GM12878 (cell line): ENCODE results near the gene TECR. TPM values are rescaled to one million over a fixed set of nuclear protein-coding genes. Genes with fewer than 3 reads are reported as not detected.

Experiments
- BHLHE40 ChIP-seq, 2 experiments: fragments of 450-650 bp in 1 of 2; IDR thresholded peaks; 2 replicates each; pipeline ENCODE4 v1.6.1; 2011 to 2017; ENCODE audit warnings: low read depth in 2 of 2, borderline replicate concordance in 1 of 2, improper control_type of control experiment in 1 of 2, low read length in 1 of 2, mild to moderate bottlenecking in 1 of 2
- EED ChIP-seq: sonication (generic); IDR thresholded peaks from 2 replicates; pipeline ENCODE4 v1.6.1; 2016; ENCODE audit warnings: antibody characterized with exemption, low read depth
- ETV6 ChIP-seq, 2 experiments: fragments of 450-650 bp in 1 of 2; IDR thresholded peaks in 1 of 2; conservative IDR thresholded peaks in 1 of 2; 2 replicates each; pipeline ENCODE4 v1.6.1; 2014; ENCODE audit warnings: antibody characterized with exemption in 1 of 2, borderline replicate concordance in 1 of 2, low read depth in 1 of 2, mild to moderate bottlenecking in 1 of 2, moderate library complexity in 1 of 2
- EZH2 ChIP-seq: IDR thresholded peaks from 2 replicates; pipeline ENCODE4 v1.6.1; 2012; ENCODE audit warnings: low read depth, mild to moderate bottlenecking, control low read depth, inconsistent platforms, low read length, borderline replicate concordance; ENCODE audit not compliant: control insufficient read depth
- FOS ChIP-seq: IDR thresholded peaks from 3 replicates; pipeline ENCODE4 v1.6.1; 2011; ENCODE audit warnings: borderline replicate concordance; ENCODE audit not compliant: insufficient read length; ENCODE audit errors: extremely low read depth
- HDGF ChIP-seq: fragments of 450-650 bp; IDR thresholded peaks from 2 replicates; pipeline ENCODE4 v1.6.1; 2016; ENCODE audit warnings: antibody characterized with exemption
- JUND ChIP-seq: IDR thresholded peaks from 2 replicates; pipeline ENCODE4 v1.6.1; 2012; ENCODE audit warnings: low read depth, mild to moderate bottlenecking, low read length, improper control_type of control experiment, moderate library complexity
- KLF5 ChIP-seq: fragments of 450-650 bp; IDR thresholded peaks from 2 replicates; pipeline ENCODE4 v1.6.1; 2014; ENCODE audit warnings: mild to moderate bottlenecking; ENCODE audit not compliant: partially characterized antibody
- POLR2AphosphoS5 ChIP-seq: IDR thresholded peaks from 2 replicates; pipeline ENCODE4 v1.6.1; 2011; ENCODE audit warnings: mild to moderate bottlenecking, low read length, inconsistent platforms
- RAD51 ChIP-seq: fragments of 450-650 bp; IDR thresholded peaks from 2 replicates; pipeline ENCODE4 v1.6.1; 2016; ENCODE audit warnings: moderate library complexity, mild to moderate bottlenecking, inconsistent platforms
- RB1 ChIP-seq: fragments of 450-650 bp; formaldehyde crosslinking; IDR thresholded peaks from 2 replicates; pipeline ENCODE4 v1.6.1; 2017; ENCODE audit warnings: mild to moderate bottlenecking, borderline replicate concordance
- RBBP5 ChIP-seq: fragments of 200-600 bp; sonication (generic); conservative IDR thresholded peaks from 2 replicates; pipeline ENCODE4 v1.6.1; 2016
- RFX5 ChIP-seq: IDR thresholded peaks from 2 replicates; pipeline ENCODE4 v1.6.1; 2011; ENCODE audit warnings: low read depth, low read length, improper control_type of control experiment
- SIN3A ChIP-seq: IDR thresholded peaks from 2 replicates; pipeline ENCODE4 v1.6.1; 2012; ENCODE audit warnings: low read depth, low read length, improper control_type of control experiment
- SMAD1 ChIP-seq: fragments of 450-650 bp; IDR thresholded peaks from 2 replicates; pipeline ENCODE4 v1.6.1; 2018; ENCODE audit warnings: mild to moderate bottlenecking, low read depth; ENCODE audit not compliant: partially characterized antibody
- SRF ChIP-seq, 2 experiments: IDR thresholded peaks; 2 replicates each; pipeline ENCODE4 v1.6.1; 2011; ENCODE audit warnings: low read depth in 2 of 2, low read length in 2 of 2, mild to moderate bottlenecking in 1 of 2, moderate library complexity in 1 of 2
- ZNF217 ChIP-seq: fragments of 450-650 bp; IDR thresholded peaks from 2 replicates; pipeline ENCODE4 v1.6.1; 2017; ENCODE audit warnings: antibody characterized with exemption, mild to moderate bottlenecking
- polyA plus RNA-seq, 11 experiments: library from polyadenylated mRNA; depleted of rRNA in 4 of 11; unstranded in 6 of 11; stranded (reverse) in 5 of 11; fragments of >200 nt; fragmentation: Nextera tagmentation in 4 of 11; fragmentation: Illumina TruSeq in 1 of 11; extraction: Ambion mirVana in 4 of 11; extraction: Trizol in 1 of 11; gene quantifications; 1 replicate in 1 of 11; 2 replicates in 10 of 11; pipeline versions ENCODE4 v1.2.1 to v1.2.3, GENCODE V29; 2011 to 2016; ENCODE audit warnings: inconsistent platforms in 2 of 11, missing spikeins in 2 of 11, low read depth in 1 of 11
- total RNA-seq, 4 experiments: library from RNA; depleted of rRNA in 3 of 4; stranded (reverse); fragments of >200 nt in 3 of 4; fragmentation: Illumina TruSeq in 1 of 4; extraction: Trizol in 1 of 4; gene quantifications; 2 replicates each; pipeline versions ENCODE4 v1.2.1 to v1.2.3, GENCODE V29; 2013 to 2021
- TF ChIP-seq, protein P1 (sequence below): fragments of 450-650 bp; IDR thresholded peaks from 2 replicates; pipeline ENCODE4 v1.6.1; 2017; ENCODE audit warnings: mild to moderate bottlenecking, moderate library complexity
- TF ChIP-seq, protein P2 (sequence below): fragments of 450-650 bp; IDR thresholded peaks from 2 replicates; pipeline ENCODE4 v1.6.1; 2016; ENCODE audit warnings: mild to moderate bottlenecking
- TF ChIP-seq, protein P3 (sequence below): fragments of 450-650 bp; IDR thresholded peaks from 2 replicates; pipeline ENCODE4 v1.6.1; 2014; ENCODE audit warnings: mild to moderate bottlenecking
- TF ChIP-seq, protein P4 (sequence below): fragments of 450-650 bp; IDR thresholded peaks from 2 replicates; pipeline ENCODE4 v1.6.1; 2018; ENCODE audit warnings: borderline replicate concordance, mild to moderate bottlenecking; ENCODE audit not compliant: partially characterized antibody

Gene TECR
- total and polyA plus RNA-seq, 10 of the 15 experiments (the other 5 are each of a cell fraction or from before 2014, with no cell fraction given), result 9.6 to 157 (median 64.2) TPM

DNA sequence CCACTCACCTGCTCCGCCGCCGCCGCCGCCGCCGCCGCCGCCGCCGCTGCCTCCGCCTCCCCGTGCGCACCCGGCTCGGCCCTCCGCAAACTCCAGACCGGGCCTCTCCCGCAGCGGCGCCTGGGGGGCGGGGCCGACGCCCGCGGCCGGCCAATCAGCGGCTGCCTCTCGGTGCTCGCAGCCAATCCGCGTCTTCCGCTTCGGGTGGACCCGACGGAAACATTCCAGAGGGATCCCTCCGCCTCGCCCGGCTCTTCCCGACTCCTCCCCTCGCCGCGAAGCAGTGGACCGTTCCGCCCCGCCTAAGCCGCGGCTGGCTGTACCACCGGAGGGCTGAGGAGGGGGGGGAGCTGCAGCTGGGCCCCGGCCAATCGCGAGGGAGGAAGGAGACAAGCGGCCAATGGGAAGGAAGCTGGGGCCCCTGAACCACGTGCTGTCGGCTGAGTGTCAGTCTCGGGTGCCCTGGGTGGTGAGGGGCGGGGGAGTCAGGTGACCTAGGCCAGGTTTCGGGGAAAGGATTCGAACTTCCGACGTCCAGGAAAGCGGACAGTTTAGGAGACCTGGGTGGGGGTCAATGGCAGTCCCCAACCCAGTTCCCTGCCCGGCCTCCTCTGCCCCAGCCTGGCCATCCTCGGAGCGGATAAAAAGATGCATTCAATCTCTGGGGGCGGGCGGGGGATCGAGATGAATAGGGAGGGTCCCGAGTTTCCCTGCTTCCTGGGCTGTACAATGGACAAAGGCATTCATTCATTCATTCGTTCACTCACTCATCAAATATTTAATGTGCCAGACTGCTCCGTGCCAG is 33.2 kb upstream of the TECR start, which contains the start of gene GIPC1 (continued):
- TF ChIP-seq RBBP5, result no peak
- TF ChIP-seq SIN3A, result no peak
- no peak for TF ChIP-seq SMAD1
- TF ChIP-seq JUND, result peak; percentile 36; the same call in 1 of the 2 replicates
- TF ChIP-seq ZNF217, result no peak
- no peak for TF ChIP-seq EZH2
- TF ChIP-seq, protein P1, sequence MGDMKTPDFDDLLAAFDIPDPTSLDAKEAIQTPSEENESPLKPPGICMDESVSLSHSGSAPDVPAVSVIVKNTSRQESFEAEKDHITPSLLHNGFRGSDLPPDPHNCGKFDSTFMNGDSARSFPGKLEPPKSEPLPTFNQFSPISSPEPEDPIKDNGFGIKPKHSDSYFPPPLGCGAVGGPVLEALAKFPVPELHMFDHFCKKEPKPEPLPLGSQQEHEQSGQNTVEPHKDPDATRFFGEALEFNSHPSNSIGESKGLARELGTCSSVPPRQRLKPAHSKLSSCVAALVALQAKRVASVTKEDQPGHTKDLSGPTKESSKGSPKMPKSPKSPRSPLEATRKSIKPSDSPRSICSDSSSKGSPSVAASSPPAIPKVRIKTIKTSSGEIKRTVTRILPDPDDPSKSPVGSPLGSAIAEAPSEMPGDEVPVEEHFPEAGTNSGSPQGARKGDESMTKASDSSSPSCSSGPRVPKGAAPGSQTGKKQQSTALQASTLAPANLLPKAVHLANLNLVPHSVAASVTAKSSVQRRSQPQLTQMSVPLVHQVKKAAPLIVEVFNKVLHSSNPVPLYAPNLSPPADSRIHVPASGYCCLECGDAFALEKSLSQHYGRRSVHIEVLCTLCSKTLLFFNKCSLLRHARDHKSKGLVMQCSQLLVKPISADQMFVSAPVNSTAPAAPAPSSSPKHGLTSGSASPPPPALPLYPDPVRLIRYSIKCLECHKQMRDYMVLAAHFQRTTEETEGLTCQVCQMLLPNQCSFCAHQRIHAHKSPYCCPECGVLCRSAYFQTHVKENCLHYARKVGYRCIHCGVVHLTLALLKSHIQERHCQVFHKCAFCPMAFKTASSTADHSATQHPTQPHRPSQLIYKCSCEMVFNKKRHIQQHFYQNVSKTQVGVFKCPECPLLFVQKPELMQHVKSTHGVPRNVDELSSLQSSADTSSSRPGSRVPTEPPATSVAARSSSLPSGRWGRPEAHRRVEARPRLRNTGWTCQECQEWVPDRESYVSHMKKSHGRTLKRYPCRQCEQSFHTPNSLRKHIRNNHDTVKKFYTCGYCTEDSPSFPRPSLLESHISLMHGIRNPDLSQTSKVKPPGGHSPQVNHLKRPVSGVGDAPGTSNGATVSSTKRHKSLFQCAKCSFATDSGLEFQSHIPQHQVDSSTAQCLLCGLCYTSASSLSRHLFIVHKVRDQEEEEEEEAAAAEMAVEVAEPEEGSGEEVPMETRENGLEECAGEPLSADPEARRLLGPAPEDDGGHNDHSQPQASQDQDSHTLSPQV, result no peak
- TF ChIP-seq, protein P2, sequence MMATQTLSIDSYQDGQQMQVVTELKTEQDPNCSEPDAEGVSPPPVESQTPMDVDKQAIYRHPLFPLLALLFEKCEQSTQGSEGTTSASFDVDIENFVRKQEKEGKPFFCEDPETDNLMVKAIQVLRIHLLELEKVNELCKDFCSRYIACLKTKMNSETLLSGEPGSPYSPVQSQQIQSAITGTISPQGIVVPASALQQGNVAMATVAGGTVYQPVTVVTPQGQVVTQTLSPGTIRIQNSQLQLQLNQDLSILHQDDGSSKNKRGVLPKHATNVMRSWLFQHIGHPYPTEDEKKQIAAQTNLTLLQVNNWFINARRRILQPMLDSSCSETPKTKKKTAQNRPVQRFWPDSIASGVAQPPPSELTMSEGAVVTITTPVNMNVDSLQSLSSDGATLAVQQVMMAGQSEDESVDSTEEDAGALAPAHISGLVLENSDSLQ, result peak; percentile 91
- TF ChIP-seq, protein P3, sequence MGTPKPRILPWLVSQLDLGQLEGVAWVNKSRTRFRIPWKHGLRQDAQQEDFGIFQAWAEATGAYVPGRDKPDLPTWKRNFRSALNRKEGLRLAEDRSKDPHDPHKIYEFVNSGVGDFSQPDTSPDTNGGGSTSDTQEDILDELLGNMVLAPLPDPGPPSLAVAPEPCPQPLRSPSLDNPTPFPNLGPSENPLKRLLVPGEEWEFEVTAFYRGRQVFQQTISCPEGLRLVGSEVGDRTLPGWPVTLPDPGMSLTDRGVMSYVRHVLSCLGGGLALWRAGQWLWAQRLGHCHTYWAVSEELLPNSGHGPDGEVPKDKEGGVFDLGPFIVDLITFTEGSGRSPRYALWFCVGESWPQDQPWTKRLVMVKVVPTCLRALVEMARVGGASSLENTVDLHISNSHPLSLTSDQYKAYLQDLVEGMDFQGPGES, result peak; percentile 59; the same call in 1 of the 2 replicates
- TF ChIP-seq BHLHE40 (IDR thresholded peaks at IDR 0.05; ENCODE audit: borderline replicate concordance in 1 of 2, low read depth in 2 of 2, low read length in 1 of 2), result peak; percentile 75 to 84
- TF ChIP-seq KLF5, result peak; percentile 75
- peak; percentile 51 for TF ChIP-seq FOS
- TF ChIP-seq POLR2AphosphoS5, result no peak
- TF ChIP-seq RB1, result no peak; the same call in 1 of the 2 replicates
- TF ChIP-seq RAD51, result peak; percentile 91
- TF ChIP-seq ETV6 (conservative IDR thresholded peaks at IDR 0.05 in 1 of 2, IDR thresholded peaks at IDR 0.05 in 1 of 2; ENCODE audit: borderline replicate concordance in 1 of 2, low read depth in 1 of 2), result no peak
- TF ChIP-seq EED, result peak; percentile 46
- TF ChIP-seq, protein P4, sequence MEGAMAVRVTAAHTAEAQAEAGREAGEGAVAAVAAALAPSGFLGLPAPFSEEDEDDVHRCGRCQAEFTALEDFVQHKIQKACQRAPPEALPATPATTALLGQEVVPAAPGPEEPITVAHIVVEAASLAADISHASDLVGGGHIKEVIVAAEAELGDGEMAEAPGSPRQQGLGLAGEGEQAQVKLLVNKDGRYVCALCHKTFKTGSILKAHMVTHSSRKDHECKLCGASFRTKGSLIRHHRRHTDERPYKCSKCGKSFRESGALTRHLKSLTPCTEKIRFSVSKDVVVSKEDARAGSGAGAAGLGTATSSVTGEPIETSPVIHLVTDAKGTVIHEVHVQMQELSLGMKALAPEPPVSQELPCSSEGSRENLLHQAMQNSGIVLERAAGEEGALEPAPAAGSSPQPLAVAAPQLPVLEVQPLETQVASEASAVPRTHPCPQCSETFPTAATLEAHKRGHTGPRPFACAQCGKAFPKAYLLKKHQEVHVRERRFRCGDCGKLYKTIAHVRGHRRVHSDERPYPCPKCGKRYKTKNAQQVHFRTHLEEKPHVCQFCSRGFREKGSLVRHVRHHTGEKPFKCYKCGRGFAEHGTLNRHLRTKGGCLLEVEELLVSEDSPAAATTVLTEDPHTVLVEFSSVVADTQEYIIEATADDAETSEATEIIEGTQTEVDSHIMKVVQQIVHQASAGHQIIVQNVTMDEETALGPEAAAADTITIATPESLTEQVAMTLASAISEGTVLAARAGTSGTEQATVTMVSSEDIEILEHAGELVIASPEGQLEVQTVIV, result no peak
- TF ChIP-seq RFX5, result peak; percentile 76; the same call in 1 of the 2 replicates
- no peak for TF ChIP-seq SRF (IDR thresholded peaks at IDR 0.05; ENCODE audit: low read depth in 2 of 2, low read length in 2 of 2)
- TF ChIP-seq HDGF, result 0 out of 2 replicates have a peak, but pooled peaks have one; percentile 29
